ENCODE measurements around the gene INPP5F. TPM values are rescaled to one million over a fixed set of nuclear protein-coding genes. Genes with fewer than 3 reads are reported as not detected.
"Not testable (repeated sequence)": the region's sequence is repeated elsewhere in the genome, so short reads cannot be mapped to it uniquely, and the experiment has no call there.

INPP5F gene
- total RNA-seq, 1 donor from 2014 or later: 20.2 TPM

DNA sequence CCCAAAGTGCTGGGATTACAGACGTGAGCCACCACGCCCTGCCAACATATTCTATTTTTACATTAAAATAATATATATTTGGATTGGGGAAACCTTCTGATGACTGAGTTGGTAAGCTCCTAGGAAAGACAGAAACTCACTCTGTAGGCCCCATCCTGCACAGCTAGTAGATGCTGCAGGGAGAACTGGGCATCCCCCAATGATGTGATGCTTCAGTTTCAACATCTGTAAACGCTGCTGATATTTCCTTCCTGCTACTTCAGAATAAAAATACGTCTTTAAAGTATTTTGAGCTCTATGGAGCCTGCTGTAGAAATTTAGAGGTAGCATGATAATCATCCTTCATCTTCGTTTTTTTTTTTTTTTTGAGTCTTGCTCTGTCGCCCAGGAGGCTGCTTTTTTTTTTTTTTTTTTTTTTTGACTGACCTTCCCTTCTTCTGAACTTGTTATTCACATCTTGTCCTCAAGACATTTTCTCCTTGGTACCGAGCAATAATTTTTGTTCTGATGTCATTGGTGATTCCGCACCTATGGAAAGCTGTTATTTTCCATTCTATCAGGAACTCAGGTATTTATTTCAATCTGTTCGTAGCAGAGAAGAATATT lies 21.8 kb upstream of the INPP5F start:
- DNase-seq (ENCODE audit: low spot score): no peak
- intact Hi-C loops (cut with DNase I): no loop called here

DNA sequence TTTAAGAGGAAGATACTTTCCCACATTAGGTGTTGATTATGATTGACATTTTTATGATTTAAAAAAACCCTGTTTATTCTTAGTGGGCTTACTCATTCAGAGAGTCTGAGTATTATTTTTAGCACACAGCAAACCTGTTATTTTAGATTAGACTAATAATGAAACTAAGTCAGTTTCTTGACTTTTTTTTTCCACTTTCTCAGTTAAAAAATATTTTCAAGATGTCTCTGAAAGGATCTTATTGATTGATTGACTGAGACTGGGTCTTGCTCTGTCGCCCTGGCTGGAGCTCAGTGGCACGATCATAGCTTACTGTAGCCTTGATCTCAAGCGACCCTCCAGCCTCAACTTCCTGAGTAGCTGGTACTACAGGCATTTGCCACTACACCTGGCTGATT lies 20.4 kb upstream of the INPP5F start:
- intact Hi-C loops (cut with DNase I): no loop called here
- DNase-seq (ENCODE audit: low spot score): no peak

DNA sequence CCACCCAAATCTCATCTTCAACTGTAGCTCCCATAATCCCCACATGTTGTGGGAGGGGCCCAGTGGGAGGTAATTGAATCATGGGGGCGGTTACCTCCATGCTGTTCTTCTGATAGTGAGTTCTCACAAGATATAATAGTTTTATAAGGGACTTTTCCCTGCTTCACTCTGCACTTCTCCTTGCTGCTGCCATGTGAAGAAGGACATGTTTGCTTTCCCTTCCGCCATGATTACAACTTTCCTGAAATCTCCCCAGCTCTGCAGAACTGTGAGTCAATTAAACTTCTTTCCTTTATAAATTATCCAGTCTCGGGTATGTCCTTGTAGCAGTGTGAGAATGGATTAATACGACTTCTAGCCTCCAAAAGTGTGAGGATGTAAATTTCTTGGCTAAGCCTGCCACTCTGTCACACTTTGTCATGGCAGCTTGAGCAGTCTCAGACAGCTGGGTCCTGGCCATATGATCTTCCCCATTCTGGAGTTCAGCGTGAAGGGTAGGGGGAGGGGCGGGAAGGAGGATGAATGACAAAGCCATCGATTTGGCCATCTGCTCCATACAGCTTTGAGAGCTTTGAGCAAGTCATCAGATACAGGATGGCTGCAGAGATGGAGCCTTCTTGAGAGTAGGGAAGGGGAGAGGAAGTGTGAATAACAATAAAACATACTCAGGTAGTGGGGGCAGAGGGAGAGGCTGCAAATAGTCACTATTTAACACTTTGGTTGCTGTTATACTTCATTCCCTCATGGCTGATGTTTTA lies 19.1 kb upstream of the INPP5F start:
- intact Hi-C loops (cut with DNase I): no loop called here

DNA sequence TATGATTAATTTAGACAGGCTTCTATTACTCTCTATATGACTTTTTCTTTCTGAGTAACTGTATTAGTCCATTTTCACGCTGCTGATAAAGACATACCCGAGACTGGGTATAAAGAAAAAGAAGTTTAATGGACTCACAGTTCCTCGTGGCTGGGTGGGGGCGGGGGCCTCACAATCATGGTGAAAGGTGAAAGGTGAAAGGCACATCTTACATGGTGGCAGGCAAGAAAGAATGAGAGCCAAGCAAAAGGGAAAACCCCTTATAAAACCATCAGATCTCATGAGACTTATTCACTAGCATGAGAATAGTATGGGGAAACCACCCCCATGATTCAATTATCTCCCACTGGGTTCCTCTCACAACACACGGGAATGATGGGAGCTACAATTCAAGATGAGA lies 18.5 kb upstream of the INPP5F start:
- intact Hi-C loops (cut with DNase I); DNase-seq (ENCODE audit: low spot score): not testable (repeated sequence)

More for the DNA sequence above, 19.1 kb upstream of the INPP5F start:
- no peak for DNase-seq (ENCODE audit: low spot score)

GRCh38 chr10:119710935-119711334 lies 14.9 kb upstream of the INPP5F start:
- intact Hi-C loops (cut with DNase I); DNase-seq (ENCODE audit: low spot score): not testable (repeated sequence)

- DNase-seq (ENCODE audit: low spot score): no peak
- intact Hi-C loops (cut with DNase I): no loop called here
Observed at GRCh38 chr10:119713744-119714483, 11.9 kb upstream of the INPP5F start.

DNA sequence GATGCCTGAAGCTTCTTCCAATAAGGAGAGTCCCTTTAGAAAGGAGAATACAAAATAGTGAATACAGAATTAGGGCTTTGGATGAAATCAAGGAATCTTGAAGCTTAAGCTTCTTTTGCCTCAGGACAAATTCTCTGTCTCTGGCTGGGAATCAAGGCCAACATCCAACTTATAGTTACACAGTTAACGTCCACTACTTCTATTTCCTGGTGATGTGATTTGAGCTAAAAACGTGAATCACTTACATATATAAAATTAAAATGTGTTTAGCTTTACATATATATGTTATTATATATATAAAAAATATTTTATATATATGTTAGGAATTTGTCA lies 11.4 kb upstream of the INPP5F start:
- intact Hi-C loops (cut with DNase I): no loop called here
- no peak for DNase-seq (ENCODE audit: low spot score)

DNA sequence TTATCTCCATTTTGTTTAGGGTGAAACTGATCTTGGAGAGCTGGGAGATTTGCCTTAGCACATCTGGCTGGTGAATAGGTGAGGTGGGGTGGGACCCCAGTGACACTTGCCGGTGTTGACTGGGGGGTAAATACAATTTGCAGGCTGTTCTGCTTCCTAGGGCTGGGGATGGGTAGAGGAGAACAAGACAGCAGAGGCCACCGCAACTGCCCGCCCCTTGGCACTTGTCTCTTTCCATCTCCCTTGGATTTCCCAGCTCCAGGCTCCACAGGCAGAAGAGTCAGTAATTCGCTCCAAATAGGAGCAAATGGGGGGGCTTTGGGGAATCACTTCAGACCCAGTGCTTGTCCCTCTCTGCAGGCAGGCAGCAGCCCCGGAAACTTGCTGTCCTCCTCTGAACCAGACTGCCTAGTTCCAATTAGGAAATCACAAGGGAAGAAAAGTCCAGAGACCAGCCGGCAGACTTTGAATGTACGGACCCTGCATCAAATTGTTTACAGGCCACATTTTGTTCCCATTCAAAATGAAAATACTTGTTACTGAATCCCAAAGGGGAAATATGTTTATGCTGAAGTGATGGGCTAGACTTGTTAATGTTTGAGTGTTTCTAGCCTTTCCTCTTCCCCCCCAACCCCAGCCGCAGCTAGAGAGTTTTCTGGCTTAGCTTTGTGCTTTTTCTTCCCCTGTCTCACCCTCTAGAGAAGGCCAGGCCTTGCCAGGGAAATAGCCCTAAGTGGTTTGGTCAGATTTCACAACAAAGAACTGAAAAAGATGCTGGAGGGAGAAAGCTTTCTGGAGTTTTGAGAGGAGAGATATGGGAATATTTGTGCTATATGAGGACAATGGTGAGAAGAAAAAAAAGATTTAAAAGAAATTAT lies 10.0 kb upstream of the INPP5F start:
- no peak for DNase-seq (ENCODE audit: low spot score)
- intact Hi-C loops (cut with DNase I): no loop called here

- DNase-seq (ENCODE audit: low spot score): no peak
- intact Hi-C loops (cut with DNase I): loop anchor here (10.0 kb wide), 1 partner anchor 118 kb away; no protein-coding TSS in a partner anchor
Observed at GRCh38 chr10:119723161-119723560, 2.7 kb upstream of the INPP5F start.

- DNase-seq (ENCODE audit: low spot score): no peak
- intact Hi-C loops (cut with DNase I): loop anchor here (10.0 kb wide), 1 partner anchor 119 kb away; no protein-coding TSS in a partner anchor
Observed at GRCh38 chr10:119723624-119724023, 2.2 kb upstream of the INPP5F start.

DNA sequence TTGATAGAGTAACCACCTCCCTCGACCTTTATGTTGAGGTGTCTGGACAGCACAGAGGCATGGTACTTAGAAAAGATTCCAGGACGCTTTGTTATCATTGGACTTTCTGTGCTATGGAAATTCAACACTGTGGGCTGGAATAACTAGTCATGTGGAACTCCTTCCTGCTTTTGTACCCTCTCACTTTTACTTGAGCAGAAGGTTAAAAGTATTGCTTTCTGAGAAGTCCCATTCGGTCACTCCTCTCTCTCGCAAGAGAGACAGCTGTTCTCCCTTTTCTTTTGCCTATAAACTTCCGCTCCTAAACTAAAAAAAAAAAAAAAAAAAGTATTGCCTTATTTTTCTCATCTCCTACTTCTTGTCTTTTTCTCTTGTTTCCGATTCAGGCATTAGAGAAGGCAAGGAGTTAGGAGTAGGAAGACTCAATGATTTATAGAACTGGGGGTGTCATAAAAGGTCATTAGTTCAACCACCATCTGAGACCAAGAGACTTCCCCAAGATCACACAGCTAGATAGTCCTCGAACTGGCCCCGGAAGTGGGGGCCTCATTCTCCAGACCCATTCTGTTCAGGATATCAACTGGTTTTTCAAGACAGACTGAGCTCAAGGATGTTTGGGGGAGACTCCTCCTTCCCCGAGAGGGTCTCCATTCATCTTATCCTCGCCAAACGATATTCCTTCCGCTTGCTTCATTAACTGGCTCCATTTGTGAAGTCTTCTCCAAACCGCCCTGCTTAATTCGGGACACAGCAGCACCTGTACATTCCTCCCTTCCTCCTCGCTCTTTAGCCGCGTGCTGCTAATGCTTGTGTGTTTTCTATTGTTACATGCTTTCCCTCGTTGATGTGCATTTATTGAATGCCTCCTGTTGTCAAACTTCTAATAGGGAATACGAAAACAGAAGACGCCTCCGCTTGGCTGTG lies 995 bp upstream of the INPP5F start:
- DNase-seq (ENCODE audit: low spot score): no peak
- intact Hi-C loops (cut with DNase I): loop anchor here (5.0 to 10.0 kb wide), 2 partner anchors 38 to 120 kb away; no protein-coding TSS in a partner anchor

DNA sequence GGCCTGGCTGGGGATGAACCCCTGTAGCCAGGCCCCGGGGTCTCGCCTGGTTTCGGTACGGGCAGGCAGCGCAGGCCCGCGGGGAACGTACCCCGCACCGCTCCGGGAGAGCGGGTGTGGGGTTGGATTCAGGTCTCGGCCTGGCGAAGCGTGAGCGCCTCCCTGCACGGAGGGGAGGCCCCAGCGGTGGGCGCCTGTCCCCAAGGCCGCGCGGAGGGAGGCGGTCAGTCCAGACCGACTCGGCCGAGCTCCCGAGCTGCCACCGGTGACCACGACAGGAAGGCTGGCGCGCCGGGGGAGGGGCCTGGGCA lies 378 bp upstream of the INPP5F start:
- no peak for DNase-seq (ENCODE audit: low spot score)
- intact Hi-C loops (cut with DNase I): loop anchor here (5.0 to 10.0 kb wide), 2 partner anchors 38 to 121 kb away; no protein-coding TSS in a partner anchor

- intact Hi-C loops (cut with DNase I): loop anchor here (5.0 to 10.0 kb wide), 2 partner anchors 39 to 122 kb away; no protein-coding TSS in a partner anchor
- DNase-seq (ENCODE audit: low spot score): no peak
Observed at GRCh38 chr10:119726676-119727261, 919 bp downstream of the INPP5F start.

- intact Hi-C loops (cut with DNase I): loop anchor here (5.0 to 10.0 kb wide), 2 partner anchors 41 to 123 kb away; no protein-coding TSS in a partner anchor
Observed at GRCh38 chr10:119728172-119728800, 2.4 kb downstream of the INPP5F start.

DNA sequence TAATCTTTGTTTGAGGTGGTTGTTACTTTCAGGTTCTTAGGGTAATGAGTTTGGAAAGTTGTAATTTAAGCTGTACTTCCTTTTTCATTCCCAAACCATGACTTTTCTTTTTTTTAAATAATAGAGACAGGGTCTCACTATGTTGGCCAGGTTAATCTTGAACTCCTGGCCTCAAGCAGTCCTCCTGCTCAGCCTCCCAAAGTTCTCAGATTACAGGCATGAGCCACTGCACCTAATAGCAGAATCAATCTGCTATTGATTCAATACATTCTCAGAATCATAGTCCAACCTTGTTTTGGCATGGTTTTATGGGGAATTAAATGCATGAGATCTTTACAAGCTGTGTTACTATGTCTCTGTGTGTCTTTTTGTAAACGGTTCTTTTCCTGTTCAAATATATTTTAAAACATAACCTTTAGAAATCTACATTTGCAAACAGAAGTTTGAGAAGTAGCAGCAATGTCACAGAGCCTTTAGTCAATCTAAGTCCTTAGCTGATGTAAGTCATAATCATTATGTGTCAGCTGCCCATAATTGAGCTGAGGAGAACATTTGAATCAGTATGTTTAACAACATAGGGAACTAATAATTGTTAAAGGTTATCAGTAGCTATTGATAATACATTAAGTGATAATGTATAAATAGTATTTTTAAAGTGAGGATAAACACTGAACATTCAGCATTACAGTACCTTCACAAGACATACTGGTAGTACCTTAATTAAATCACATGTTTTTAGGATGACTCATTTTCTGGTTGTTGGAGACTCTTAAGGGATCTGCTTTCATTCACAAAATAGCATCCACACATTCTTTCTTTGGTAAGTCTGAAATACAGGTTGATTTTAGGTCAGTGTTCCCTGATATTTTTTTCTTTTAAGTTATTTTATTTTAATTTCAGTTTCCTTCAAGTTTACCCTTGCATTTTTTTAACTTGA lies 8.8 kb downstream of the INPP5F start:
- intact Hi-C loops (cut with DNase I): no loop called here
- no peak for DNase-seq (ENCODE audit: low spot score)

More at GRCh38 chr10:119728172-119728800, 2.4 kb downstream of the INPP5F start:
- DNase-seq (ENCODE audit: low spot score): no peak

GRCh38 chr10:119735451-119735850 lies 9.6 kb downstream of the INPP5F start:
- intact Hi-C loops (cut with DNase I): no loop called here
- no peak for DNase-seq (ENCODE audit: low spot score)

GRCh38 chr10:119736220-119736619 lies 10.4 kb downstream of the INPP5F start:
- intact Hi-C loops (cut with DNase I): no loop called here
- DNase-seq (ENCODE audit: low spot score): no peak

Data from cardiac septum (tissue), 1 donor.